K562 (cell line): ENCODE measurements around the gene SIGLEC7.

Source experiments
- CREB3L1 ChIP-seq: fragments of 450-650 bp; IDR thresholded peaks from 2 replicates; pipeline ENCODE4 v1.6.1; 2014; ENCODE audit warnings: low read depth, mild to moderate bottlenecking, moderate library complexity, borderline replicate concordance
- MCM5 ChIP-seq: fragments of 450-650 bp; IDR thresholded peaks from 2 replicates; pipeline ENCODE4 v1.6.1; 2016; ENCODE audit warnings: low read depth
- TF ChIP-seq, protein P1 (sequence below), 3 experiments: IDR thresholded peaks in 2 of 3; conservative IDR thresholded peaks in 1 of 3; 2 replicates each; pipeline ENCODE4 v1.5.1; 2011 to 2012; ENCODE audit warnings: low read length in 3 of 3, mild to moderate bottlenecking in 3 of 3, control low read depth in 2 of 3, improper control_type of control experiment in 1 of 3, inconsistent platforms in 1 of 3, low read depth in 1 of 3, mixed read lengths in 1 of 3, moderate library complexity in 1 of 3; ENCODE audit not compliant: insufficient read depth in 2 of 3
- TF ChIP-seq, protein P2 (sequence below): fragments of 450-650 bp; formaldehyde crosslinking; IDR thresholded peaks from 2 replicates; pipeline ENCODE4 v1.4.0; 2020; ENCODE audit warnings: mild to moderate bottlenecking, moderate library complexity

- TF ChIP-seq, protein P1, sequence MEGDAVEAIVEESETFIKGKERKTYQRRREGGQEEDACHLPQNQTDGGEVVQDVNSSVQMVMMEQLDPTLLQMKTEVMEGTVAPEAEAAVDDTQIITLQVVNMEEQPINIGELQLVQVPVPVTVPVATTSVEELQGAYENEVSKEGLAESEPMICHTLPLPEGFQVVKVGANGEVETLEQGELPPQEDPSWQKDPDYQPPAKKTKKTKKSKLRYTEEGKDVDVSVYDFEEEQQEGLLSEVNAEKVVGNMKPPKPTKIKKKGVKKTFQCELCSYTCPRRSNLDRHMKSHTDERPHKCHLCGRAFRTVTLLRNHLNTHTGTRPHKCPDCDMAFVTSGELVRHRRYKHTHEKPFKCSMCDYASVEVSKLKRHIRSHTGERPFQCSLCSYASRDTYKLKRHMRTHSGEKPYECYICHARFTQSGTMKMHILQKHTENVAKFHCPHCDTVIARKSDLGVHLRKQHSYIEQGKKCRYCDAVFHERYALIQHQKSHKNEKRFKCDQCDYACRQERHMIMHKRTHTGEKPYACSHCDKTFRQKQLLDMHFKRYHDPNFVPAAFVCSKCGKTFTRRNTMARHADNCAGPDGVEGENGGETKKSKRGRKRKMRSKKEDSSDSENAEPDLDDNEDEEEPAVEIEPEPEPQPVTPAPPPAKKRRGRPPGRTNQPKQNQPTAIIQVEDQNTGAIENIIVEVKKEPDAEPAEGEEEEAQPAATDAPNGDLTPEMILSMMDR (IDR thresholded peaks at IDR 0.05 in 2 of 3, conservative IDR thresholded peaks at IDR 0.05 in 1 of 3; ENCODE audit: insufficient read depth in 2 of 3, low read depth in 1 of 3, low read length in 3 of 3) = no peak
- no peak for TF ChIP-seq MCM5
- TF ChIP-seq, protein P2, sequence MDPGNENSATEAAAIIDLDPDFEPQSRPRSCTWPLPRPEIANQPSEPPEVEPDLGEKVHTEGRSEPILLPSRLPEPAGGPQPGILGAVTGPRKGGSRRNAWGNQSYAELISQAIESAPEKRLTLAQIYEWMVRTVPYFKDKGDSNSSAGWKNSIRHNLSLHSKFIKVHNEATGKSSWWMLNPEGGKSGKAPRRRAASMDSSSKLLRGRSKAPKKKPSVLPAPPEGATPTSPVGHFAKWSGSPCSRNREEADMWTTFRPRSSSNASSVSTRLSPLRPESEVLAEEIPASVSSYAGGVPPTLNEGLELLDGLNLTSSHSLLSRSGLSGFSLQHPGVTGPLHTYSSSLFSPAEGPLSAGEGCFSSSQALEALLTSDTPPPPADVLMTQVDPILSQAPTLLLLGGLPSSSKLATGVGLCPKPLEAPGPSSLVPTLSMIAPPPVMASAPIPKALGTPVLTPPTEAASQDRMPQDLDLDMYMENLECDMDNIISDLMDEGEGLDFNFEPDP (CRISPR knock-in tag) = no peak
- TF ChIP-seq CREB3L1 = no peak
Observed at GRCh38 chr19:51143486-51143885, 1.4 kb downstream of the SIGLEC7 start.
